HepG2 (cell line): ENCODE results near the gene ATP8B4. TPM values are rescaled to one million over a fixed set of nuclear protein-coding genes. Genes with fewer than 3 reads are reported as not detected.

Experiments
- ATAC-seq: fragments of 200-7000 bp; cut with Tn5 transposase; 3 replicates; pipeline ENCODE4 v1.9.1; 2020; ENCODE audit warnings: mild to moderate bottlenecking, moderate library complexity
- BruUV-seq: library from RNA; stranded (reverse); fragments of 400-500 nt; replicated peaks from 2 replicates; lab custom pipeline; 2021; lab: Mats Ljungman, UMichigan
- CTCF ChIA-PET: fragments of 300-600 bp; formaldehyde crosslinking; extraction: SDS; loops from one replicate; lab custom pipeline; 2021; ENCODE audit warnings: low total read pairs, inconsistent platforms, low intra/inter-chr PET ratio; lab: Yijun Ruan, JAX
- POLR2A ChIA-PET: fragments of 350-600 bp; sonication (Branson Sonifier 250); formaldehyde crosslinking; loops from one replicate; lab custom pipeline; 2020; ENCODE audit warnings: antibody characterized with exemption, inconsistent platforms; lab: Yijun Ruan, JAX
- DNase-seq: peaks from one replicate; pipeline ENCODE4 v3.0.0-alpha.2; 2015; ENCODE audit warnings: low spot score
- FAIRE-seq: peaks from 3 replicates; lab custom pipeline; 2011; peaks lifted over from hg19 to GRCh38; lab: Jason Lieb, UNC
- H2AFZ ChIP-seq: one replicate; pipeline ENCODE4 v1.6.1; 2011; ENCODE audit warnings: low read length, inconsistent platforms
- H3K27ac ChIP-seq: fragments of 300-600 bp; 3 replicates; pipeline ENCODE4 v1.8.0; 2011; ENCODE audit warnings: mixed run types, mild to moderate bottlenecking, mixed read lengths, low read length, inconsistent platforms; ENCODE audit not compliant: insufficient read depth; ENCODE audit errors: extremely low read length
- H3K27me3 ChIP-seq, 2 experiments: fragments of 200-600 bp in 1 of 2; 2 replicates in 1 of 2; 3 replicates in 1 of 2; pipeline versions ENCODE4 v1.6.0 to v1.8.0; 2011; ENCODE audit warnings: low read length in 2 of 2, mild to moderate bottlenecking in 2 of 2, moderate library complexity in 2 of 2, inconsistent platforms in 1 of 2; ENCODE audit not compliant: insufficient read depth in 2 of 2, control insufficient read depth in 1 of 2
- H3K36me3 ChIP-seq, 2 experiments: fragments of 200-600 bp in 1 of 2; replicated peaks in 1 of 2; 2 replicates in 1 of 2; 3 replicates in 1 of 2; pipeline versions ENCODE4 v1.5.1 to v1.8.0; 2011; ENCODE audit warnings: low read length in 2 of 2, inconsistent platforms in 1 of 2; ENCODE audit not compliant: insufficient read depth in 2 of 2, control insufficient read depth in 1 of 2
- H3K4me1 ChIP-seq: 2 replicates; pipeline ENCODE4 v1.5.1; 2012; ENCODE audit warnings: low read length, inconsistent platforms; ENCODE audit not compliant: insufficient read depth
- H3K4me2 ChIP-seq: 2 replicates; pipeline ENCODE4 v1.6.0; 2011; ENCODE audit warnings: low read depth, low read length, inconsistent platforms
- H3K4me3 ChIP-seq, 3 experiments: fragments of 200-600 bp in 1 of 3; sonication (generic), shearing (Covaris generic) in 1 of 3; replicated peaks in 1 of 3; 2 replicates each; pipeline ENCODE4 v1.5.1; 2011 to 2016; ENCODE audit warnings: low read length in 3 of 3, inconsistent platforms in 2 of 3, low read depth in 2 of 3, mild to moderate bottlenecking in 2 of 3, control low read depth in 1 of 3, mixed read lengths in 1 of 3; ENCODE audit not compliant: insufficient read depth in 1 of 3
- H3K79me2 ChIP-seq: one replicate; pipeline ENCODE4 v1.6.1; 2011; ENCODE audit warnings: low read length, inconsistent platforms; ENCODE audit not compliant: insufficient read depth
- H3K9ac ChIP-seq: 2 replicates; pipeline ENCODE4 v1.6.0; 2011; ENCODE audit warnings: mild to moderate bottlenecking, low read depth, low read length, inconsistent platforms; ENCODE audit not compliant: insufficient read depth
- H3K9me3 ChIP-seq: 2 replicates; pipeline ENCODE4 v1.5.1; 2012; ENCODE audit warnings: mild to moderate bottlenecking, low read length
- H4K20me1 ChIP-seq: 2 replicates; pipeline ENCODE4 v1.6.0; 2011; ENCODE audit warnings: inconsistent platforms, mild to moderate bottlenecking, low read length, moderate library complexity; ENCODE audit not compliant: insufficient read depth
- CEBPB ChIP-seq: IDR thresholded peaks from 2 replicates; pipeline ENCODE4 v1.6.1; 2011; ENCODE audit warnings: low read depth, low read length, improper control_type of control experiment, borderline replicate concordance
- CEBPG ChIP-seq: IDR thresholded peaks from 2 replicates; pipeline ENCODE4 v1.6.1; 2016
- EP300 ChIP-seq, 3 experiments: sonication (generic) in 1 of 3; formaldehyde crosslinking in 1 of 3; IDR thresholded peaks; 2 replicates each; pipeline versions ENCODE4 v1.5.1 to v1.6.1; 2011 to 2020; ENCODE audit warnings: low read depth in 2 of 3, low read length in 2 of 3, borderline replicate concordance in 1 of 3, improper control_type of control experiment in 1 of 3, mild to moderate bottlenecking in 1 of 3, missing genetic modification reagents in 1 of 3, moderate library complexity in 1 of 3
- FOSL2 ChIP-seq: sonication (generic); formaldehyde crosslinking; IDR thresholded peaks from 2 replicates; pipeline ENCODE4 v1.4.0; 2020; ENCODE audit warnings: missing genetic modification reagents
- HHEX ChIP-seq: IDR thresholded peaks from 2 replicates; pipeline ENCODE4 v1.6.1; 2016; ENCODE audit warnings: control low read depth
- HMG20A ChIP-seq: IDR thresholded peaks from 2 replicates; pipeline ENCODE4 v1.6.1; 2016; ENCODE audit warnings: borderline replicate concordance
- HNF4G ChIP-seq, 2 experiments: sonication (generic) in 1 of 2; formaldehyde crosslinking in 1 of 2; IDR thresholded peaks; 2 replicates each; pipeline versions ENCODE4 v1.4.0 to v1.6.1; 2011 to 2020; ENCODE audit warnings: borderline replicate concordance in 2 of 2, low read depth in 2 of 2, mild to moderate bottlenecking in 2 of 2, low read length in 1 of 2, missing genetic modification reagents in 1 of 2, moderate library complexity in 1 of 2
- HOXA3 ChIP-seq: sonication (generic); formaldehyde crosslinking; IDR thresholded peaks from 2 replicates; pipeline ENCODE4 v1.5.0; 2020; ENCODE audit warnings: missing genetic modification reagents
- RARA ChIP-seq: IDR thresholded peaks from 2 replicates; pipeline ENCODE4 v1.6.1; 2016; ENCODE audit warnings: missing genetic modification reagents, missing compliant biosample characterization
- RCOR2 ChIP-seq: IDR thresholded peaks from 2 replicates; pipeline ENCODE4 v1.6.1; 2016; ENCODE audit warnings: missing biosample characterization, missing genetic modification reagents
- SOX5 ChIP-seq: IDR thresholded peaks from 2 replicates; pipeline ENCODE4 v1.6.1; 2016; ENCODE audit warnings: borderline replicate concordance
- TARDBP ChIP-seq: sonication (generic); formaldehyde crosslinking; IDR thresholded peaks from 2 replicates; pipeline ENCODE4 v1.8.0; 2022; ENCODE audit warnings: mild to moderate bottlenecking, missing genetic modification reagents
- TEAD3 ChIP-seq: optimal IDR thresholded peaks from 2 replicates; pipeline ENCODE3; 2016; ENCODE audit warnings: borderline replicate concordance
- WIZ ChIP-seq: sonication (generic); formaldehyde crosslinking; IDR thresholded peaks from 2 replicates; pipeline ENCODE4 v1.5.1; 2020; ENCODE audit warnings: mild to moderate bottlenecking, missing genetic modification reagents
- ZMYM4 ChIP-seq: sonication (generic); formaldehyde crosslinking; IDR thresholded peaks from 2 replicates; pipeline ENCODE4 v1.8.1; 2023; ENCODE audit warnings: mild to moderate bottlenecking, missing genetic modification reagents
- WGBS: methylation state at CpG from one replicate; pipeline ENCODE4 v1.1.6; 2017; ENCODE audit warnings: low lambda C conversion rate; 5-methylcytosine and 5-hydroxymethylcytosine counted together
- in situ Hi-C: cut with HindIII; loops from 2 replicates; pipeline ENCODE4 v1.10.0; 2017; ENCODE audit warnings: low pct_unique_long_range_greater_than_20kb; ENCODE audit not compliant: extremely low pct_ligation_motif_present
- intact Hi-C: fragments of 100-400 bp; cut with micrococcal nuclease; formaldehyde crosslinking; loops from one replicate; pipeline ENCODE4 v1.10.0; 2022; ENCODE audit not compliant: unreplicated experiment
- polyA plus RNA-seq, 8 experiments: library from polyadenylated mRNA; depleted of rRNA in 3 of 8; stranded (reverse) in 7 of 8; unstranded in 1 of 8; fragments of >200 nt; fragmentation: Illumina TruSeq in 4 of 8; extraction: Trizol in 4 of 8; gene quantifications; 2 replicates each; pipeline versions ENCODE4 v1.2.1 to v1.2.3, GENCODE V29; 2011 to 2016; ENCODE audit warnings: low read depth in 4 of 8, missing spikeins in 1 of 8, mixed read lengths in 1 of 8; ENCODE audit not compliant: insufficient read depth in 1 of 8
- total RNA-seq, 5 experiments: library from RNA; depleted of rRNA; stranded (reverse); fragments of >200 nt; fragmentation: Illumina TruSeq; extraction: Trizol; gene quantifications; 2 replicates each; pipeline ENCODE4 v1.2.3, GENCODE V29; 2016; ENCODE audit warnings: low read depth in 1 of 5
- TF ChIP-seq, protein P1 (sequence below): sonication (generic); formaldehyde crosslinking; IDR thresholded peaks from 2 replicates; pipeline ENCODE4 v1.5.0; 2020; ENCODE audit warnings: mild to moderate bottlenecking, missing genetic modification reagents
- TF ChIP-seq, protein P2 (sequence below): IDR thresholded peaks from 2 replicates; pipeline ENCODE4 v1.4.0; 2020; ENCODE audit warnings: mild to moderate bottlenecking, missing genetic modification reagents
- TF ChIP-seq, protein P3 (sequence below): sonication (generic); formaldehyde crosslinking; IDR thresholded peaks from 2 replicates; pipeline ENCODE4 v1.4.0; 2020; ENCODE audit warnings: missing genetic modification reagents

Gene ATP8B4
- total and polyA plus RNA-seq, 2 of the 13 experiments (the other 11 are each of a cell fraction or from before 2014, with no cell fraction given) = 0.24 to 0.69 TPM

GRCh38 chr15:50164458-50164857, 45.4 kb upstream of the ATP8B4 start:
- WGBS = 0% methylated on average over 1 of the region's 1 CpG
- Histone ChIP-seq H3K79me2 (no peaks in the 10 kb centered on the region), H3K4me1 (peaks cover 58% of the 10 kb centered on the region), H3K4me3 (no peak overlapping the region), H3K9ac (no peak overlapping the region), H3K27me3 (no peaks in the 10 kb centered on the region), H2AFZ (no peak overlapping the region), H3K9me3 (no peaks in the 10 kb centered on the region), H4K20me1 (no peaks in the 10 kb centered on the region), H3K4me2 (peak overlapping the region; percentile 18; the same call in 1 of the 2 replicates), H3K27ac (no peak overlapping the region), H3K36me3 (no peaks in the 10 kb centered on the region)
- BruUV-seq = no TSS peak
- POLR2A ChIA-PET = interaction anchor here (1.2 kb wide), 1 partner anchor 21 kb away, joined by 3 read pairs; no protein-coding TSS in a partner anchor
- CTCF ChIA-PET = interaction anchor here (0.6 kb wide), 1 partner anchor 423 kb away, joined by 5 read pairs; no protein-coding TSS in a partner anchor
- intact Hi-C loops = no loop called here
- DNase-seq (peak; percentile 86), ATAC-seq (peak; percentile 96), FAIRE-seq (peak; percentile 72)
- in situ Hi-C loops = no loop called here
- TF ChIP-seq TEAD3 (CRISPR knock-in tag) = peak; percentile 50
- TF ChIP-seq, protein P1, sequence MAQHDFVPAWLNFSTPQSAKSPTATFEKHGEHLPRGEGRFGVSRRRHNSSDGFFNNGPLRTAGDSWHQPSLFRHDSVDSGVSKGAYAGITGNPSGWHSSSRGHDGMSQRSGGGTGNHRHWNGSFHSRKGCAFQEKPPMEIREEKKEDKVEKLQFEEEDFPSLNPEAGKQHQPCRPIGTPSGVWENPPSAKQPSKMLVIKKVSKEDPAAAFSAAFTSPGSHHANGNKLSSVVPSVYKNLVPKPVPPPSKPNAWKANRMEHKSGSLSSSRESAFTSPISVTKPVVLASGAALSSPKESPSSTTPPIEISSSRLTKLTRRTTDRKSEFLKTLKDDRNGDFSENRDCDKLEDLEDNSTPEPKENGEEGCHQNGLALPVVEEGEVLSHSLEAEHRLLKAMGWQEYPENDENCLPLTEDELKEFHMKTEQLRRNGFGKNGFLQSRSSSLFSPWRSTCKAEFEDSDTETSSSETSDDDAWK = no peak
- TF ChIP-seq HHEX (CRISPR knock-in tag) = peak; percentile 32; the same call in 1 of the 2 replicates
- peak; percentile 47; the same call in 1 of the 2 replicates for TF ChIP-seq TARDBP (CRISPR knock-in tag)
- TF ChIP-seq EP300 (IDR thresholded peaks at IDR 0.05; ENCODE audit: low read depth in 2 of 2, low read length in 2 of 2) = peak in 1 of 2 experiments; percentile 17; a peak in 1 of 4 replicates
- TF ChIP-seq EP300 (CRISPR knock-in tag; IDR thresholded peaks at IDR 0.05; ENCODE audit: borderline replicate concordance) = no peak
- 0 out of 2 replicates have a peak, but pooled peaks have one; percentile 30 for TF ChIP-seq WIZ (CRISPR knock-in tag)
- peak; percentile 46 for TF ChIP-seq RARA (CRISPR knock-in tag)
- peak; percentile 62; the same call in 1 of the 2 replicates for TF ChIP-seq CEBPB
- peak; percentile 34; the same call in 1 of the 2 replicates for TF ChIP-seq ZMYM4
- TF ChIP-seq HNF4G (IDR thresholded peaks at IDR 0.05; ENCODE audit: borderline replicate concordance, low read depth, low read length) = peak; percentile 55
- no peak for TF ChIP-seq HNF4G (CRISPR knock-in tag; IDR thresholded peaks at IDR 0.05; ENCODE audit: borderline replicate concordance, low read depth)
- peak; percentile 56 for TF ChIP-seq CEBPG (CRISPR knock-in tag)
- 0 out of 2 replicates have a peak, but pooled peaks have one; percentile 20 for TF ChIP-seq SOX5 (CRISPR knock-in tag)
- TF ChIP-seq RCOR2 (CRISPR knock-in tag) = 0 out of 2 replicates have a peak, but pooled peaks have one; percentile 33
- TF ChIP-seq, protein P2, sequence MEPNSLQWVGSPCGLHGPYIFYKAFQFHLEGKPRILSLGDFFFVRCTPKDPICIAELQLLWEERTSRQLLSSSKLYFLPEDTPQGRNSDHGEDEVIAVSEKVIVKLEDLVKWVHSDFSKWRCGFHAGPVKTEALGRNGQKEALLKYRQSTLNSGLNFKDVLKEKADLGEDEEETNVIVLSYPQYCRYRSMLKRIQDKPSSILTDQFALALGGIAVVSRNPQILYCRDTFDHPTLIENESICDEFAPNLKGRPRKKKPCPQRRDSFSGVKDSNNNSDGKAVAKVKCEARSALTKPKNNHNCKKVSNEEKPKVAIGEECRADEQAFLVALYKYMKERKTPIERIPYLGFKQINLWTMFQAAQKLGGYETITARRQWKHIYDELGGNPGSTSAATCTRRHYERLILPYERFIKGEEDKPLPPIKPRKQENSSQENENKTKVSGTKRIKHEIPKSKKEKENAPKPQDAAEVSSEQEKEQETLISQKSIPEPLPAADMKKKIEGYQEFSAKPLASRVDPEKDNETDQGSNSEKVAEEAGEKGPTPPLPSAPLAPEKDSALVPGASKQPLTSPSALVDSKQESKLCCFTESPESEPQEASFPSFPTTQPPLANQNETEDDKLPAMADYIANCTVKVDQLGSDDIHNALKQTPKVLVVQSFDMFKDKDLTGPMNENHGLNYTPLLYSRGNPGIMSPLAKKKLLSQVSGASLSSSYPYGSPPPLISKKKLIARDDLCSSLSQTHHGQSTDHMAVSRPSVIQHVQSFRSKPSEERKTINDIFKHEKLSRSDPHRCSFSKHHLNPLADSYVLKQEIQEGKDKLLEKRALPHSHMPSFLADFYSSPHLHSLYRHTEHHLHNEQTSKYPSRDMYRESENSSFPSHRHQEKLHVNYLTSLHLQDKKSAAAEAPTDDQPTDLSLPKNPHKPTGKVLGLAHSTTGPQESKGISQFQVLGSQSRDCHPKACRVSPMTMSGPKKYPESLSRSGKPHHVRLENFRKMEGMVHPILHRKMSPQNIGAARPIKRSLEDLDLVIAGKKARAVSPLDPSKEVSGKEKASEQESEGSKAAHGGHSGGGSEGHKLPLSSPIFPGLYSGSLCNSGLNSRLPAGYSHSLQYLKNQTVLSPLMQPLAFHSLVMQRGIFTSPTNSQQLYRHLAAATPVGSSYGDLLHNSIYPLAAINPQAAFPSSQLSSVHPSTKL (CRISPR knock-in tag) = peak; percentile 47; the same call in 1 of the 2 replicates
- peak; percentile 28; the same call in 1 of the 2 replicates for TF ChIP-seq HMG20A
- TF ChIP-seq FOSL2 = peak; percentile 44
- TF ChIP-seq, protein P3, sequence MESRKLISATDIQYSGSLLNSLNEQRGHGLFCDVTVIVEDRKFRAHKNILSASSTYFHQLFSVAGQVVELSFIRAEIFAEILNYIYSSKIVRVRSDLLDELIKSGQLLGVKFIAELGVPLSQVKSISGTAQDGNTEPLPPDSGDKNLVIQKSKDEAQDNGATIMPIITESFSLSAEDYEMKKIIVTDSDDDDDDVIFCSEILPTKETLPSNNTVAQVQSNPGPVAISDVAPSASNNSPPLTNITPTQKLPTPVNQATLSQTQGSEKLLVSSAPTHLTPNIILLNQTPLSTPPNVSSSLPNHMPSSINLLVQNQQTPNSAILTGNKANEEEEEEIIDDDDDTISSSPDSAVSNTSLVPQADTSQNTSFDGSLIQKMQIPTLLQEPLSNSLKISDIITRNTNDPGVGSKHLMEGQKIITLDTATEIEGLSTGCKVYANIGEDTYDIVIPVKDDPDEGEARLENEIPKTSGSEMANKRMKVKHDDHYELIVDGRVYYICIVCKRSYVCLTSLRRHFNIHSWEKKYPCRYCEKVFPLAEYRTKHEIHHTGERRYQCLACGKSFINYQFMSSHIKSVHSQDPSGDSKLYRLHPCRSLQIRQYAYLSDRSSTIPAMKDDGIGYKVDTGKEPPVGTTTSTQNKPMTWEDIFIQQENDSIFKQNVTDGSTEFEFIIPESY (CRISPR knock-in tag) = 0 out of 2 replicates have a peak, but pooled peaks have one; percentile 20
- TF ChIP-seq HOXA3 (CRISPR knock-in tag) = peak; percentile 47; the same call in 1 of the 2 replicates
